H1 (cell line): Measurements from ENCODE around the gene CMKLR1. TPM values are rescaled to one million over a fixed set of nuclear protein-coding genes. Genes with fewer than 3 reads are reported as not detected.

ENCODE experiments used
- PHF8 ChIP-seq: fragments of 200-600 bp; sonication (generic); conservative IDR thresholded peaks from 2 replicates; pipeline ENCODE4 v1.7.1; 2012; ENCODE audit warnings: low read depth, mild to moderate bottlenecking, inconsistent platforms, low read length, moderate library complexity
- polyA plus RNA-seq, 7 experiments: library from polyadenylated mRNA; depleted of rRNA in 3 of 7; stranded (reverse) in 5 of 7; unstranded in 2 of 7; fragments of >200 nt in 5 of 7; fragments of 200-250 nt in 2 of 7; gene quantifications; 1 replicate in 5 of 7; 2 replicates in 1 of 7; 4 replicates in 1 of 7; pipeline versions ENCODE4 v1.2.1 to v1.2.3, GENCODE V29; 2011 to 2013; ENCODE audit warnings: missing spikeins in 2 of 7, mixed read lengths in 2 of 7
- total RNA-seq: library from RNA; stranded (reverse); fragmentation: NEBNext Ultra II Directional; extraction: Animal tissue kit (Norgen Biotek cat#: 25700); gene quantifications from 2 replicates; pipeline ENCODE4 v1.2.1, GENCODE V29; 2021

CMKLR1 gene
- total and polyA plus RNA-seq, 2 of the 8 experiments (the other 6 are each of a cell fraction or from before 2014, with no cell fraction given): 2.1 to 2.8 TPM

DNA sequence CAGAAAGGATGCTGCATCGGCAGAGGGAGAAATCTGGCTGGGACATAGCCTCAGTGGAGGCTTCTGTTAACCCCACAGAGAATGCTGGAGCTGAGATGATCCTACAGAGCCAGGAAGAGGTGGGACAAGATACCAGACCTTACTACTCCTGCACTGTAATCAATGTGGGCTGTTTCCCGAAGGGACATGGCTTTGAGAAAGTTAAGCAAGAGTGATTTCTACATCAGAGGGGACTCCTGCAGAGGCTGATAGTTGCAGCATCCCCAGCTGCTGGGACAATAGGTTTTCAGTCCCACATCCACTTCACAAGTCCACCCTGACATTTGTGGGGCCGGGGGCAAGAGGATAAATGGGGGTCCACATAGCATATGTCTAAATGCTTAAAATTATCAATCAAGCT is 22.5 kb upstream of the CMKLR1 start (continued):
- no peak for TF ChIP-seq PHF8
